HL-60 (cell line): ENCODE data around the gene SFTPB.

Source experiments
- DNase-seq, 2 experiments: peaks; one replicate each; pipeline ENCODE4 v3.0.0-alpha.2; 2010 to 2020; ENCODE audit warnings: low read depth in 1 of 2, low spot score in 1 of 2
- H3K27ac ChIP-seq: fragments of 250-450 bp; sonication (Bioruptor Pico); replicated peaks from 2 replicates; pipeline ENCODE4 v1.5.1; 2020; ENCODE audit warnings: mild to moderate bottlenecking, moderate library complexity
- H3K27me3 ChIP-seq: fragments of 250-450 bp; sonication (Bioruptor Pico); 2 replicates; pipeline ENCODE4 v1.5.1; 2021; ENCODE audit warnings: mild to moderate bottlenecking, moderate library complexity; ENCODE audit not compliant: insufficient read depth, poor library complexity, severe bottlenecking
- H3K4me3 ChIP-seq: replicated peaks from 2 replicates; pipeline ENCODE4 v1.5.1; 2011; ENCODE audit warnings: mild to moderate bottlenecking, control low read depth, low read length; ENCODE audit not compliant: insufficient read depth
- GABPA ChIP-seq: IDR thresholded peaks from 2 replicates; pipeline ENCODE4 v1.6.1; 2012; ENCODE audit warnings: low read depth
- POLR2AphosphoS5 ChIP-seq: IDR thresholded peaks from 2 replicates; pipeline ENCODE4 v1.6.1; 2012; ENCODE audit warnings: low read depth
- REST ChIP-seq: IDR thresholded peaks from 2 replicates; pipeline ENCODE4 v1.6.1; 2012; ENCODE audit warnings: low read depth; ENCODE audit not compliant: insufficient replicate concordance
- SPI1 ChIP-seq: IDR thresholded peaks from 2 replicates; pipeline ENCODE4 v1.6.1; 2012; ENCODE audit warnings: low read depth, mild to moderate bottlenecking, borderline replicate concordance
- TF ChIP-seq, protein P1 (sequence below): IDR thresholded peaks from one replicate; pipeline ENCODE4 v1.5.1; 2011; ENCODE audit warnings: low read length, control low read depth, inconsistent platforms; ENCODE audit not compliant: insufficient read depth

Gene SFTPB

DNA sequence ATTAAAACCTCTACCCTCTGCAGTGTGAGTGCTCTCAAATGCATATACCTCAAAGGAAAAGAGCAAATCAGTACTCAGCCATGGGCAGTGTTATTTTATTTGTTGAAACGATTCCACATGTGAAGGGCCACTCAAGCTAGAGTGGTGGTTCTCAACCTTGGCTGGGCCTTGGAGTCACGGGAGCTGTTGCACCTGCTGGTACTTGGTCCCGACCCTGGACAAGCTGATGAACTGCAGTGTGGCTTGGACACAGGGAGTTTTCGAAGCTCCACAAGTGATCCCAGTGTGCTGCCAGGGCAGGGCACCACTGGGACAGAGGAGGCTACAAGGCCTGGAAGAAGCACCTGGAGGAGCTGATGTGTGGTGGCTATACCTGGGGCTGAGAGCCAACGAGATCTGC, 45.8 kb upstream of the SFTPB start:
- no peak overlapping the region for H3K4me3 ChIP-seq
- TF ChIP-seq SPI1 (no peak), POLR2AphosphoS5 (no peak), REST (no peak), GABPA (no peak)
- TF ChIP-seq, protein P1, sequence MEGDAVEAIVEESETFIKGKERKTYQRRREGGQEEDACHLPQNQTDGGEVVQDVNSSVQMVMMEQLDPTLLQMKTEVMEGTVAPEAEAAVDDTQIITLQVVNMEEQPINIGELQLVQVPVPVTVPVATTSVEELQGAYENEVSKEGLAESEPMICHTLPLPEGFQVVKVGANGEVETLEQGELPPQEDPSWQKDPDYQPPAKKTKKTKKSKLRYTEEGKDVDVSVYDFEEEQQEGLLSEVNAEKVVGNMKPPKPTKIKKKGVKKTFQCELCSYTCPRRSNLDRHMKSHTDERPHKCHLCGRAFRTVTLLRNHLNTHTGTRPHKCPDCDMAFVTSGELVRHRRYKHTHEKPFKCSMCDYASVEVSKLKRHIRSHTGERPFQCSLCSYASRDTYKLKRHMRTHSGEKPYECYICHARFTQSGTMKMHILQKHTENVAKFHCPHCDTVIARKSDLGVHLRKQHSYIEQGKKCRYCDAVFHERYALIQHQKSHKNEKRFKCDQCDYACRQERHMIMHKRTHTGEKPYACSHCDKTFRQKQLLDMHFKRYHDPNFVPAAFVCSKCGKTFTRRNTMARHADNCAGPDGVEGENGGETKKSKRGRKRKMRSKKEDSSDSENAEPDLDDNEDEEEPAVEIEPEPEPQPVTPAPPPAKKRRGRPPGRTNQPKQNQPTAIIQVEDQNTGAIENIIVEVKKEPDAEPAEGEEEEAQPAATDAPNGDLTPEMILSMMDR: no peak
- peak overlapping the region; percentile 91 for H3K27ac ChIP-seq
- no peaks in the 10 kb centered on the region for H3K27me3 ChIP-seq
- no peak for DNase-seq

DNA sequence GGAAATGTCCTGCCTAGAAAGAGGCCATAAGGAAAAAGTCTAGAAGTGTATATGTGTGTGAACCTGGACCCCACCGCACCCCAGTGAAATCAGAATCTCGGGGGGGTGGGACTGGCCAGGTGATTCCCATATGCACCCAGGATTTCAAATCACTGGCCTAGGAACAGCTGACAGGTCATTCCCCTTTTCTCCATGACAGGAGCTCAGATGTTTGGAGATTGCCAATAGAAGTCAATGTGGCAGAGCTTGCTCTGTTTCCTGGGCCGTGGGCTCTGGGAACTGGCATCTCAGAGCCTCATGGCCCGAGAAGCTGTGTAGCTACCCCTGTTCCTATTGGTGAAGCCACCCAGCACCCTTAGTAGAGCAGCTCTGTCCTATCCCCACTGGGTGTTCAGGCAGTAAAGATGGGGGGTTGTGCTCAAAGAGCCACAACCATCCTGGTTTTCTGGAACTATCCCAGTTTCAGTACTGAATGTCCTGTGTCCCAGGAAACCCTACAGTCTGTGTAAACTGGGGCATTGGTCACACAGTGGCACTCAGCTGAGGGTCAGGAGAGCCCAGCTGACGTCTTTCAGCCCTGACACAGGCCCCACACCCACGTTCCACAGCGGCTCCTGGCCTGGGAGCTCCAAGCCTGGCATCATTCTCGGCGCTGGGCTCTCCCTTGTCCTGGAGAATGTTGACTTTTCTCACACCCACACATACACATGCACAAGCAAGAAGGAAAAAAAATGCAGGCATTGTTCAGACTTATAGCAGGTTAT, 45.0 kb upstream of the SFTPB start:
- TF ChIP-seq SPI1 (no peak), GABPA (no peak), REST (no peak), POLR2AphosphoS5 (no peak)
- TF ChIP-seq, protein P1: no peak
- H3K27ac ChIP-seq: peak overlapping the region; percentile 91
- no peak for DNase-seq

DNA sequence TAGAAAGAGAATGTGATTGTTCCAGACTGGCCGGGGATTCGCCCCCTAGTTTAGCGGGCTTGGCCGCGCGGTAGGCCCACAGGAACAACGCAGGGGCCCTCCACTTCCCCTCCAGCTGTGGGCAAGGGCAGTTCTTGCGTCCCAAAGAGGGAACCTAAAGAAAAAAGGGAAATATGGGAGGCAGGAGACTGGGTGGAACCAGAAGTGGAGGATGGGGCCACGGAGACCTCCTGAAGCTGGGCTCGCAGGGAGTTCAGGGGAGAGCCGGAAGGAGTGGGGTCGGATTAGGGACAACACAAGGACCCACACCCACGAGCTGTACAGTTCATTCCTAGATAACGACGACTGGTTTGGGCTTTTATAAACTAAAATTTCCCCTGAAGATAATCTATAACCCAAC, 44.3 kb upstream of the SFTPB start:
- peak overlapping the region; percentile 91 for H3K27ac ChIP-seq
- no peak overlapping the region for H3K4me3 ChIP-seq
- peak in 1 of 2 experiments; percentile 87 for DNase-seq
- TF ChIP-seq REST: no peak
- TF ChIP-seq POLR2AphosphoS5: peak; percentile 89
- TF ChIP-seq, protein P1: no peak
- peak; percentile 95 for TF ChIP-seq SPI1
- H3K27me3 ChIP-seq: no peaks in the 10 kb centered on the region

More for the DNA sequence above, 45.0 kb upstream of the SFTPB start:
- Histone ChIP-seq H3K27me3 (no peaks in the 10 kb centered on the region), H3K4me3 (no peak overlapping the region)
